ENCODE results near the gene CLEC4G. TPM values are rescaled to one million over a fixed set of nuclear protein-coding genes. Genes with fewer than 3 reads are reported as not detected.

Gene CLEC4G
- total RNA-seq, 2 donors from 2014 or later: 0.57 TPM; not detected in 1

- intact Hi-C loops (cut with DNase I): no loop called here
- no peaks in the 10 kb centered on the region for H3K9me3 ChIP-seq
- H3K36me3 ChIP-seq: no peaks in the 10 kb centered on the region
- 46% methylated on average over 2 of the region's 2 CpGs for WGBS
- TF ChIP-seq, protein P1, sequence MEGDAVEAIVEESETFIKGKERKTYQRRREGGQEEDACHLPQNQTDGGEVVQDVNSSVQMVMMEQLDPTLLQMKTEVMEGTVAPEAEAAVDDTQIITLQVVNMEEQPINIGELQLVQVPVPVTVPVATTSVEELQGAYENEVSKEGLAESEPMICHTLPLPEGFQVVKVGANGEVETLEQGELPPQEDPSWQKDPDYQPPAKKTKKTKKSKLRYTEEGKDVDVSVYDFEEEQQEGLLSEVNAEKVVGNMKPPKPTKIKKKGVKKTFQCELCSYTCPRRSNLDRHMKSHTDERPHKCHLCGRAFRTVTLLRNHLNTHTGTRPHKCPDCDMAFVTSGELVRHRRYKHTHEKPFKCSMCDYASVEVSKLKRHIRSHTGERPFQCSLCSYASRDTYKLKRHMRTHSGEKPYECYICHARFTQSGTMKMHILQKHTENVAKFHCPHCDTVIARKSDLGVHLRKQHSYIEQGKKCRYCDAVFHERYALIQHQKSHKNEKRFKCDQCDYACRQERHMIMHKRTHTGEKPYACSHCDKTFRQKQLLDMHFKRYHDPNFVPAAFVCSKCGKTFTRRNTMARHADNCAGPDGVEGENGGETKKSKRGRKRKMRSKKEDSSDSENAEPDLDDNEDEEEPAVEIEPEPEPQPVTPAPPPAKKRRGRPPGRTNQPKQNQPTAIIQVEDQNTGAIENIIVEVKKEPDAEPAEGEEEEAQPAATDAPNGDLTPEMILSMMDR (IDR thresholded peaks at IDR 0.05): no peak
- TF ChIP-seq POLR2AphosphoS5 (IDR thresholded peaks at IDR 0.05): no peak
- no peak for TF ChIP-seq POLR2A (IDR thresholded peaks at IDR 0.05)
- H3K27me3 ChIP-seq (replicated peaks; ENCODE audit: insufficient read depth): peaks cover 14% of the 10 kb centered on the region
- H3K27ac ChIP-seq: no peak overlapping the region
- H3K4me3 ChIP-seq: no peak overlapping the region
- H3K4me1 ChIP-seq (replicated peaks): no peaks in the 10 kb centered on the region
- DNase-seq (ENCODE audit: low spot score): no peak
These were observed 32.9 kb downstream of the CLEC4G start for GRCh38 chr19:7699003-7699402.

DNA sequence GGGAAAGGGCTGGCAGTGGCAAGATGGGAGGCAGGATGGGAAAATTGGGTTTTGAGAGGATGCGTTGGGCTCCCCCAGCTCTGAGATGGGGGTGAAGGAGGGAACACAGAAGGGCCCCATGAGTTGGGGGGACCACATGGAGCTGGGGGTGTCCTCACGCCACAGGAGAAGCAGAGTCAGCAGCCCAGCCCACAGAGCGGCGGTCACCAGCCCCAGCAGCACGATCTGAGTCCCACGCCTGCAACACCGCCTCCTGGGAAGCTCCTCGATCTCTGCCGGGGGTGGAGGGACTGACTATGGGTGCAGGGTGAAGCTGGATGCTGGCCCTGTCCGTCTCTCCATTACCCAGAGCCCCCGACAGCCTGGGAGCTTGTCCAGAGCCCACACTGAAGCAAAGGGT is 33.3 kb downstream of the CLEC4G start:
- Histone ChIP-seq H3K36me3 (no peaks in the 10 kb centered on the region), H3K4me1 (replicated peaks) (no peaks in the 10 kb centered on the region), H3K9me3 (no peaks in the 10 kb centered on the region), H3K27me3 (replicated peaks; ENCODE audit: insufficient read depth) (peaks cover 14% of the 10 kb centered on the region), H3K27ac (no peak overlapping the region), H3K4me3 (no peak overlapping the region)
- WGBS: 29% methylated on average over 11 of the region's 11 CpGs
- TF ChIP-seq, protein P1 (IDR thresholded peaks at IDR 0.05): no peak
- no peak for TF ChIP-seq POLR2A (IDR thresholded peaks at IDR 0.05)
- no peak for TF ChIP-seq POLR2AphosphoS5 (IDR thresholded peaks at IDR 0.05)
- intact Hi-C loops (cut with DNase I): no loop called here
- DNase-seq (ENCODE audit: low spot score): no peak

DNA sequence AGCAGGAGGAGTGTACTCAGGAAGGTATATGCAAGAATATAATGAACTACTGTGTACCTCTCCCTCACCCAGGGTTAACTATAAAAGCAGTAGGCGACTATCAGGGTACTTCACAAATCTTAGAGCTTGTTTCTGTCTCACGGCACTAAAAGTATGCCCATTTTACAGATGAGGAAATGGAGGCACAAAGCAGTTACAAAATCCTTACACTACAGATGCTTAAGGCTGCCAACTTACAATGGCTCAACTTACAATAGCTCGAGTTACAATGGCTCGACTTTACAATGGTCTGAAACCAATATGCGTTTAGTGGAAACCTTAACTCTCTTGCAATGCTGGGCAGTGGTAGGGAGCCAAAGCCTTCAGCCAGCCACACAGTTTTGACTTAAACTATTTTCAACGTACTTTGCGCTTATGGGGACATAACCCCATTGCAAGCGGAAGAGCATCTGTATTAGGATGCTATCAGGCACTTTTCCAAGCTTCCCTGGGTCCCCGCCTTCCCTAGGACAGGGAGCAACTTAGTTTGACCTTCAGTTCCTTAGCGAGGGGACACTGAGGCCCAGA is 34.1 kb downstream of the CLEC4G start:
- H3K27ac ChIP-seq: no peak overlapping the region
- H3K9me3 ChIP-seq: no peaks in the 10 kb centered on the region
- TF ChIP-seq, protein P1 (IDR thresholded peaks at IDR 0.05): no peak
- no peak for TF ChIP-seq POLR2AphosphoS5 (IDR thresholded peaks at IDR 0.05)
- no peak for TF ChIP-seq POLR2A (IDR thresholded peaks at IDR 0.05)
- no peak for DNase-seq (ENCODE audit: low spot score)
- intact Hi-C loops (cut with DNase I): no loop called here
- peaks cover 14% of the 10 kb centered on the region for H3K27me3 ChIP-seq (replicated peaks; ENCODE audit: insufficient read depth)
- H3K36me3 ChIP-seq: no peaks in the 10 kb centered on the region
- 80% methylated on average over 10 of the region's 10 CpGs for WGBS
- H3K4me1 ChIP-seq (replicated peaks): no peaks in the 10 kb centered on the region
- H3K4me3 ChIP-seq: no peak overlapping the region

- intact Hi-C loops (cut with DNase I): no loop called here
- no peak overlapping the region for H3K27ac ChIP-seq
These were observed 37.4 kb downstream of the CLEC4G start for GRCh38 chr19:7694499-7694898.

More at GRCh38 chr19:7694499-7694898, 37.4 kb downstream of the CLEC4G start:
- no peak for TF ChIP-seq POLR2A (IDR thresholded peaks at IDR 0.05)
- TF ChIP-seq, protein P1 (IDR thresholded peaks at IDR 0.05): no peak
- no peak for TF ChIP-seq POLR2AphosphoS5 (IDR thresholded peaks at IDR 0.05)
- 57% methylated on average over 4 of the region's 4 CpGs for WGBS
- no peaks in the 10 kb centered on the region for H3K4me1 ChIP-seq (replicated peaks)
- H3K4me3 ChIP-seq: no peak overlapping the region
- H3K36me3 ChIP-seq: no peaks in the 10 kb centered on the region
- DNase-seq (ENCODE audit: low spot score): no peak
- no peaks in the 10 kb centered on the region for H3K9me3 ChIP-seq
- peaks cover 14% of the 10 kb centered on the region for H3K27me3 ChIP-seq (replicated peaks; ENCODE audit: insufficient read depth)
